Right kidney (tissue), 1 donor: Measurements from ENCODE around the gene ZNF174.

Experiments used
- DNase-seq: peaks from one replicate; pipeline ENCODE4 v3.0.0-alpha.2; 2016

Gene ZNF174

GRCh38 chr16:3443108-3444031, 42.4 kb downstream of the ZNF174 start, which contains the start of the genes NAA60 and ZNF597:
NAA60 (plus strand) TSS chr16:3443680; CDS start chr16:3476228, 32,548 bp downstream.
ZNF597 (minus strand) TSS chr16:3443504; CDS start chr16:3443153, 351 bp downstream.
- DNase-seq: peak; percentile 57

DNA sequence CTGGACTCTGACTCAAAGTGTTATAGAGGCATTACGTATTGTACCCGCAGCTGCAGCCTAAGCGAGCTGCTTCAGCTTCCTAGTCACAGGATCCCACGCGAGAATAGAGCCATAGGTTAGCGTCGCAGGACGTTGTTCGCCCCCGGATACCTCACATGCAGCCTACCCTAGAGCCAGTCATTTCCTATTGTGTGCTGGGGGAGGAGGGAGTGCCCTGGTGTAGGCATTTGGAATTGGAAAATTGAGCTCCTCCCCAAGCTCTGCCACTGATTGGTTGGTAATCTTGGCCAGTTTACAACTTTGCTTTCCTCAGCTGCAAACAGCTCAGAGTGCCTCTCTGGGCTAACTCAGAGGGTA, 43.0 kb downstream of the ZNF174 start:
- DNase-seq: no peak

GRCh38 chr16:3454093-3454492, 53.1 kb downstream of the ZNF174 start:
- DNase-seq: no peak

GRCh38 chr16:3454631-3455147, 53.7 kb downstream of the ZNF174 start:
- no peak for DNase-seq

DNA sequence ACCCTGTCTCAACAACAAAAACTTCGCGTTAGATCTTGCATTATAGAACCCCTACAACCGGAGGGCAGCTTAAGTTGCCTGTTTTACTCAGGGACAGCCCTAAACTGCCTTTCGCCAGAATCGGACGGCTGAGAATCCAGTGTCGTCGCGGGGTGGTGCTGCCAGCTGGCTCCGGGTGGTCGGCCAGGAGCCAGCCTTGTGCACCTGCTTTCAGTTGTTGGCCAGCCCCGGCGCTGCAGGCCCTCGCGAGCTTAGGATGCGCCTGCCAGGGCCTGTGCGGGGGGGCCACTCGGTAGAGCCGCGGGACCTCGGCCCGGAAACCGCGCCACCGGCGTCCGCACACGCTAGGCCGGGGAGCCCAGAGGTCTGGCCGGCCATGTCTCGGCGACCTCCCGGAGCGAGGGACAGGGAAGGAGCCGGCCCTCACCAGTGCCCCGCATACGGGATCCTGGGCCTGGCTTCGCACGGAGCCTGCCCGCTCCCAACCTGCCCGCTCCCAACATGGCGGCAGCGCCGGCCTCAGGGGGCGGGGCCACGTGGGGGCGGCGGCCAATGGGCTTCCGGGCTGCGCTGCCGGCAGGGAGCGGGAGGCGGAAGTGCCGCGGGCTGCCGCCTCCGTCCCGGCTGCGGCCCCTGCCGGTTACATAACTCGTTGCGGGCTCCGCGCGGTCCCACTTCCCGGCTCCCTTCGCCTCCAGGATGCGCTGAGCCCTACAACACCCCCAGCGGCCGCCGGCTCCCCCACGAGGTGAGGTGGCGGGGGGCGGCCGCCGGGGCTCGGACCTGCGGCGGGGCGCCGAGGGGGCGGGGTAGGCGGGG, 56.6 kb downstream of the ZNF174 start:
- DNase-seq: peak; percentile 99

DNA sequence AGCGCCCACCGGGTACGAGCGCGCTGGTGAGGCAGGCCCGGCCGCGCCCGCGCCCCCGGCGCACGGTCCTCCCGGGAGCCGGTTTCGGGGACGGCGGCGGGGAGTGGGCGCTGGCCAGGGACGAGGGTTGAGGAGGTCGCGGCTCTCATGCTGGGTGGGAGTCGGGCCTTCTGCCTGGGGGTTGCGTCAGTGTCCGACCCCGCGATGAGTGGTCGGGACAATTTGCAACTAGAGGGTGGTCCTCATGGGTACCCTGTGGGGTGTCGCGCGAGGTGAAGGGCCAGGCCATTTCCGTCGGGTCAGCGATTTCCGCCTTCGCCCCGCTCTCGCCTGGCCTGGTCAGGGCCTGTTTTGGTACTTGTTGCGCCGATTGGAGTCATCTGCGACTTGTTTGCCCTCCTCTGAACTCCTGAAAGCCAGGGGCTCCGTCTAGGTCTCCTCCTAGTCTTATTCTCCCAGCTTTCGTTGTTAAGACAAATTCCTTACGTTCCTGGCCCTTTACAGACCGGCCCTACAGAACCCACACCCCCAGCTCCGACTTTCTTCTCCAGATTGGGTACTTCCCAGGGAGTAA, 57.4 kb downstream of the ZNF174 start:
- peak; percentile 68 for DNase-seq

DNA sequence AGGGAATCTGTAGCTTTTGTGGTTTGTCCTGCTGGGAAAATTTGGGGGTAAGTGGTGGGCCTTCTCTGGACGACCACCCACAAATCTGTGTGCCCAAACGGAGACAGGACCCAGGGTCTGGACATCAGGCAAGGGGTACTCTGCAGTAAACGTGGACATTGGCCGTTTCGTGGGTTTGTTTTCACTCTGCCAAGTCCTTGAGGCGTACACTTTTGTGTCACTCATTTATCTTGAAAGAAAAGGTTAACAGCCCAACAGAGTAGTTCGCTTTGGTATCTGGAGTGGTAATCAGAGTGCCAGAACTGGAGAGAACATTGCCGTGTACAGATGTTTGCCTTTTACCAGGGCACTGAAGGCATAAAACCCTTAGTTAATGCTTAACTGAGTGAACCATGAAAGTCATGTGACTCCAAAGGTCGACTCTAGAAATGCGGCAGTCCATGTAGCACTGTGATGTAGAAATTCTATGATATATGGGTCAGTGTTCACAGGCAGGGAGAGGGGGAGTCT, 57.9 kb downstream of the ZNF174 start:
- peak; percentile 61 for DNase-seq
